ENCODE data around the gene RYR2.

The RYR2 gene

GRCh38 chr1:237580726-237581125 lies 538.7 kb downstream of the RYR2 start:
- DNase-seq: no peak

GRCh38 chr1:237583270-237583669 lies 541.3 kb downstream of the RYR2 start:
- DNase-seq: no peak

- DNase-seq: no peak
Measured at GRCh38 chr1:237583756-237584155, 541.8 kb downstream of the RYR2 start.

- DNase-seq: no peak
Measured at GRCh38 chr1:237590386-237590785, 548.4 kb downstream of the RYR2 start.

- no peak for DNase-seq
Measured at GRCh38 chr1:237591353-237591752, 549.4 kb downstream of the RYR2 start.

GRCh38 chr1:237603036-237603568 lies 561.1 kb downstream of the RYR2 start:
- peak; percentile 4 for DNase-seq

- DNase-seq: no peak
Measured at GRCh38 chr1:237608433-237608832, 566.4 kb downstream of the RYR2 start.

GRCh38 chr1:237610157-237610556 lies 568.2 kb downstream of the RYR2 start:
- DNase-seq: no peak

GRCh38 chr1:237613984-237614383 lies 572.0 kb downstream of the RYR2 start:
- no peak for DNase-seq

- DNase-seq: no peak
Measured at GRCh38 chr1:237619553-237619952, 577.6 kb downstream of the RYR2 start.

GRCh38 chr1:237634922-237635321 lies 592.9 kb downstream of the RYR2 start:
- no peak for DNase-seq

GRCh38 chr1:237638555-237638954 lies 596.6 kb downstream of the RYR2 start:
- no peak for DNase-seq

GRCh38 chr1:237640011-237640671 lies 598.2 kb downstream of the RYR2 start:
- no peak for DNase-seq

GRCh38 chr1:237640966-237641365 lies 599.0 kb downstream of the RYR2 start:
- DNase-seq: no peak

- no peak for DNase-seq
Measured at GRCh38 chr1:237650809-237651208, 608.8 kb downstream of the RYR2 start.

- no peak for DNase-seq
Measured at GRCh38 chr1:237655778-237656177, 613.8 kb downstream of the RYR2 start.

- no peak for DNase-seq
Measured at GRCh38 chr1:237664348-237664747, 622.4 kb downstream of the RYR2 start.

- no peak for DNase-seq
Measured at GRCh38 chr1:237670302-237670701, 628.3 kb downstream of the RYR2 start.

- DNase-seq: no peak
Measured at GRCh38 chr1:237671262-237671661, 629.3 kb downstream of the RYR2 start.

GRCh38 chr1:237671935-237672334 lies 630.0 kb downstream of the RYR2 start:
- DNase-seq: no peak

- no peak for DNase-seq
Measured at GRCh38 chr1:237672748-237673147, 630.8 kb downstream of the RYR2 start.

- DNase-seq: no peak
Measured at GRCh38 chr1:237673631-237674030, 631.6 kb downstream of the RYR2 start.

GRCh38 chr1:237677979-237678378 lies 636.0 kb downstream of the RYR2 start:
- peak; percentile 57 for DNase-seq

GRCh38 chr1:237679687-237680086 lies 637.7 kb downstream of the RYR2 start:
- no peak for DNase-seq

- no peak for DNase-seq
Measured at GRCh38 chr1:237681210-237681609, 639.2 kb downstream of the RYR2 start.
